Ecto neural progenitor cell (in vitro differentiated cells): ENCODE results near the gene HDAC4.

Experiments
- DNase-seq: peaks from one replicate; pipeline ENCODE4 v3.0.0-alpha.2; 2018; ENCODE audit warnings: low spot score

The HDAC4 gene

GRCh38 chr2:239265681-239266433 lies 135.0 kb downstream of the HDAC4 start:
- DNase-seq, result no peak

DNA sequence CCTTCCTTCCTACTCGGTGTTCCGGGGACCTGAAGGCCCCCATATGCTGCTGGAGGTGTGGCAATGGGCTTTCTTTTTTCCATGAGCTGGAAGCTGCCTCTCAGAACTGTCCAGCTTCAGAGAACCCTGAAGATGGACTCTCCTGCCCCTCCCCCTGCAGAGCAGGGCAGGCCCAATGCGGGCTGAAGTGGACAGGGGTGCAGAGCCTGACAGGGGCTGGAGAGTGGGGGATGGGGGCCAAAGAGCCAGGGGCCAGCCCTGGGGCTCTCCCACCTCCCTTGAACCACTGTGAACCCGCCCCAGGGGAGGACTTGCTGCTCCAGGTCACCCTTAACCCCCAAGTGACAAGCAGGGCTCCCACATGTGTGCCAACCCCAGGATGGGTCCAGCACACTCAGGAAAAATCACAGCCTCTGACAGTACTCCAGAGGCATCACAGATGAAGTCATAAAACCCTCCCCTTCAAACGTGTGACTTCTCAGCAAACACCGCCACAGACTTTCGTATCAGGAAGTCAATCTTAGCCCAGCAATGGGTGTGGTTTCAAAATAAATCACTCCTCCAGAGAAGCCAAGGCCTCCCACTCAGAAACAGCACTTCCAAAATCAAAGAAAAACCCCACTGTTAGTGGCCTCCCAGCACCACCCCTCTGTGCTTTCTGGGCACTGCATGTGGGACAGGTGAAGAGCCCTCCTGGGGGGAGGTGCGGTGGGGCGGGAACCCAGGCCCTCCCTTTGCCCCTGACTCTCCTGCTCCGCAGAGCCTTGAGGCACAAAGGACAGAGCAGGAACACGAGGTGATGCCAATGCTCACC lies 135.8 kb downstream of the HDAC4 start:
- no peak for DNase-seq

- DNase-seq, result no peak
These were observed 136.4 kb downstream of the HDAC4 start for GRCh38 chr2:239264492-239264837.

GRCh38 chr2:239263669-239264491 lies 136.9 kb downstream of the HDAC4 start:
- no peak for DNase-seq

DNA sequence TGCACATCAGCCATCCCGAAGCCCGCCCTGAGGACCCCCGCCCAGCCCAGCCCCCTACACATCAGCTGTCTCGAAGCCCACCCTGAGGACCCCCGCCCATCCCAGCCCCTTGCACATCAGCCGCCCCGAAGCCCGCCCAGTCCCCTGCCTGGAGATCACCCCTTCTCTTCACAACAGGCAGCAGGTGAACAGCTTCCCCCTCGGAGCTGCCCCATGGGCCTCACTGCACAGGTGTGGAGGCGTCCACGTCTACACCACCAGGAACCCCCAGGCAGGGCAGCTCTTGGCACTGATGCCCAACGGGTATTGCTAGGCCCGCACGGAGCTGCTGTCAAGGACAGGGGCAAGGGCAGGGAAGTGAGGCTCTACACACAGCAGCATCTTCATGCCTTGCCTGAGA lies 137.6 kb downstream of the HDAC4 start:
- no peak for DNase-seq

DNA sequence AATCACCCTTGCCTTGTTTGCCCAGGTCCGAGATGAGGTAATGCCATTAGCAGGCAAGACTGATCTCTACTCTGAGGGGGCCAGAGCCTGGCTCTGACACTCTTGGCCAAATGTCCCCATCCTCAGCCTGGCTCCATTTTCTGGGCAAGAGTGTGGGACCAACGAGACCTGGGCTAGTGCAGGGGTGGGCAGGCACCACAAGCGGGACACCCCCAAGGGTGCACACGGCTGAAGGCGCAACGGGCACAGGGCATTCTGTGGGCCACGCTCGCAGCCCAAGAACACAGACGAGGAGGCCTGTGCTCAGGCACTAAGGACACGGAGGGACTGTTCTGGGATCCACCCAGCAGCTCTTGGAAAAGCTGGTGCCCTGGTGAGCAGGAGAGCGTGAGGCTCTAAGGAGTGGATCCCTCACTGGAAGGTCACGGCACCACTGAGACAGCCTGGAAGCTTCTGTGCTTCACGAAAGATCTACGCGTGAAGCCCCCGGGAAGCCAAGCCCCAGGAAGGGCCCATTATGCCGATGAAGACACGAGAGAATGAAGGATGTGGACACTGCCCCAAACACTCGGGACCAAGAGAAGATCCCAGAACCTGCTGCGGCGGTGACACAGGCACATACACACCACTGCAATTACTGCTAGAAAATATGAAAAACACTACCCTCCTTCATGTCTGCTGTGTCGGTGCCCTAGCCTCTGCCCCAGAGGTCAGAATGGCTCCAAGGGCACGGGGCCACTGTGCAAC lies 138.2 kb downstream of the HDAC4 start:
- DNase-seq, result no peak

- DNase-seq, result no peak
These were observed 138.9 kb downstream of the HDAC4 start for GRCh38 chr2:239261796-239262483.

DNA sequence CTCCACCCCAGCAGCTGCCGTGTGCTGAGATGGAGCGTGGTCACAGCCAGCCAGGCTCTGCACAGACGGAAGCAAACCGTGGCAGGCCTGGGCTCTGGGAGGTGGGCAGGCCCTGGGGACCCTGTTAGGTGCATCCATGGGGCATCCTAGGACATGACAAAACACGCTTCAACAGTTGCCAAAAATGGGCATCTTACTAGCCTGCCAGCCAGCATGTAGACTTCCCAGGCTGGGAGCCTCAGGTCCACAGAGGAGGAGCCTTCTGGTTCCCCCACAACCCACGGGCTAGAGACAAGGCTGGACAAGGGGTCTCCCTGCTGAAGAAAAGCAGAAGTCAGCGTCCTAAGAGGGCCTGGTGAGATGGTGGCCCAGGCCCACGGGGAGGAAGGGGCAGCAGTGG lies 139.5 kb downstream of the HDAC4 start:
- no peak for DNase-seq

DNA sequence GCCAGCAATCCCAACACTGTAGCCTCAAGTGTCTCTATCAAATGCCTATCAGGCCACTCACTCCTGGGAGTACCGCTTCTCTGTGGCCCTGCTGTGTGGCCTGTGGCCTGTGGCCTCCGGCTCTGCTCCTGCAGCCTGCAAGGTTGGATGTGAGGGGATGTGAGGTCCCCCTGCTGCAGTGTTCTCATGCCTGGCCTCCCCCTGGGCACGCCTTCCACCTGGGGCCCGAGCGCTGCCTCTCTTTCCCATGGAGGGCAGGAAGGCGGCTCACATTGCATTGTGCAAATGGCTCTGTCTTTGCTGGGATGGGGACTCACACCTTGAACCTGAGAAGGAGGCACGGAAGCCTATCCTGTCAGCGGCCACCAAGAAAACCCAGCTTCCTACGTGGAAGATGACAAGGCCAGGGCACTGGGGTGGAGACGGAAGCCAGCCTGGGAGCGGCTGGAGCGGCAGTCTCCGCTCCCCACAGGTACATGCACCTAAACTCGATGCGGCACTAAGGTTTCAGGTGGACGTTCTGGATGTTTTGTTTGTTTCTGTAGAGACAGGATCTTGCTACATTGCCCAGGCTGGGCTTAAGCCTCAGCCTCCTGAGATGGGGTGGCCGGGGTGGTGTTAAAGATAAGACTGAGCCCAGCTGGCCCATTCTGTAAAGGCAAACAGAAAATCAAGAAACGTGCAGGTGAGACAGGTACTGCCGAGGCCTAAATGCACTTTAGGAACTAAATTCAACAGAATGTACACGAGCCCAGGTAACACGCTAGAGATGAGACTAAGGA lies 140.1 kb downstream of the HDAC4 start:
- DNase-seq, result no peak

GRCh38 chr2:239259603-239260298 lies 141.1 kb downstream of the HDAC4 start:
- DNase-seq, result no peak

DNA sequence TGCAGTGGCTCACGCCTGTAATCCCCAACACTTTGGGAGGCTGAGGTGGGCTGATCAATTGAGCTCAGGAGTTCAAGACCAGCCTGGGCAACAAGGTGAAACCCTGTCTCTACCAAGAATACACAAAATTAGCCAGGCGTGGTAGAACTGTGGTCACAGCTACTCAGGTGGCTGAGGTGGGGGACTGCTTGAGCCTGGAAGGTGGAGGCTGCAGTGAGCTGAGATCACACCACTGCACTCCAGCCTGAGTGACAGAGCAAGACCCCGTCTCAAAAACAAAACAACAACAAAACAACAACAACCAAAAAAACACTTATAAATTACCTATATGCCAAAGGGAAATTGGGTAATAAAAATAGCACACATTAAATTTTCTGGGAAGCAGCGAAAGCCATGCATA lies 141.6 kb downstream of the HDAC4 start:
- DNase-seq, result no peak

GRCh38 chr2:239258248-239258647 lies 142.6 kb downstream of the HDAC4 start:
- no peak for DNase-seq

DNA sequence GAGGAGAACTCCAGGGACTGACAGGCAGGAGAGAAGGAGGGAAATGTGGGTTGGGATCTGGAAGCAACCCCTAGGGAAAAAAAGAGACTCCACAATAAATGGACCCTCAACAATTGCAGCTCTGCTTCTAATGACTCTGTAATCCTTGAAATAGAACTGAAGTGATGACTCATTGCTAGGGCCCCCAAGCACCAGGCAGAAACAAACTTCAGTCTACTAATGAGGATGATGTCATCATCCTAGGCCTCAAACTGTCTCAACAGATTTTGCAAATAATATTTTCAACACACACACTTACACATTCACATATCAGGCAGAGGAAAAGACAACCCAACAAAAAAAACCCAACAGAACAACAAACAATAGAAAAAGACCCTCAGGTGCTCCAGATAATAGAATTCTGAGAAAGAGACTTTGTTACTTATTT lies 143.3 kb downstream of the HDAC4 start:
- DNase-seq, result no peak

DNA sequence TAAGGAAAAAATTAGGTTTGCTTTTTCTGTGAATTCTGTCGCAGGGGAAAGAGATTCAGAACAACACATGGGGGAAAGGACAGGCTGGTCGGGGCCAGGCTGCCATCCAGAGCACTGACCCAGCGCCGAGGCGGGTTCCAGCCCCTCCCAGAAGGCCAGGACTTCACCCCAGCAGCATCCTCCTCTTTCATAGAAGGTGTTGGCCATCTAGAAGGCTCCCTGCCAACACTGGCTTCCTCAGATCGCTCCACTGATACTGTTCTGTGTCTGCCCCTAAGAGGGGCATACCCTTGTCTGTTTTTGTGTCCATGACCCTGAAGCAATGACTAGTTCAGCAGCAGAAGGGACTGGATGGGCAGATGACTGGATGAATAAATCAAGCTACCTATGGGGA lies 144.5 kb downstream of the HDAC4 start:
- no peak for DNase-seq

DNA sequence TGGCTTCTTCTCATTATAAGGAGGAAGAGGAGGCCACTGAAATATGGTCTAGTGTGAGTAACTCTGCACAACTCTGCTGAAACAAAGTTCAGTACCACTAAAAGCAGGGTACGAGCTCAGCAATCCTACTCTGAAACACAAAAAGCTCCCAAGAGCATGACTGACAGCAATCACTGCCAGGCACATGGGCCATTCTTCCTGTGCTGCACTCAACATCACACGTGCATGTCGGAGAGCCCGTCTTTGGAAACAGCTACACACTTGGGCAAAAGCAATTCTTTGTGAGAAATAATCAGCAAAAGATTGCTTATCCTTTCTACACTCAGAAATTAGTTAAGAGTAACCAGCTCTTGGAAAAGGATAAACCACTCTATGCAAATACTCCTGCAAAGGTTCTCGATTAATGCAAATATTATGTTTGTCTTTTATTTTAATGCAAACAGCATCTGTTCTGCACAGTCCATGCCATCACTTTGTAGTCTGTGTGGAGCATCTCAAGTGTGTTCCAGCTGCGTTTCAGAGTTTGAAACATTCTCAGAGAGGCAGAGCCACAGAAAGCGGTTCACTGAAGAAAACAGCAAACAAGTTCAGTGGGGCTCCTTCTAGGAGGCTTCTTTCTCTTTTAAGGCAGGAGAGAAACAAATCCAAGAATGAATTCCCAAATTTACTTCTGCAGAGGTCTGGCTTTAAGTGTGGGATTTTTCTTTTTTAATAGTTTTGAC lies 145.0 kb downstream of the HDAC4 start:
- DNase-seq, result no peak

DNA sequence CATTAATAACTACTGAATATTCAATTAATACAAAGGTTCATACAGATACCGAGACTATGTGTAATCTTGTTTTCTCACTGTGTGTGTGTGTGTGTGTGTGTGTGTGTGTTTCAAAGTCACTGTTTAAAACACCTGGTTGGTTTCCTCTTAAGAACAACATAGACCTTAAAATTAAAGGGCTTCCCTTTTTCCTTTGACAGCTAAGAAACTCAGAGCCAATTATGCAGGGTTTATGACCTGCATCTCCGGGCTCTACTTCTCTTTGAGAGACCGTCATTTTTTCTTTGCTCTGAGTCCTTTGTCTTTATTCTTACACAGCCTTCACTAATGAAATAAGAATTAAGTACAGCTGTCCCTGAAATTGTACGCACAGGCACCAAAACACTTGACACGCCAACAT lies 145.6 kb downstream of the HDAC4 start:
- DNase-seq, result no peak

DNA sequence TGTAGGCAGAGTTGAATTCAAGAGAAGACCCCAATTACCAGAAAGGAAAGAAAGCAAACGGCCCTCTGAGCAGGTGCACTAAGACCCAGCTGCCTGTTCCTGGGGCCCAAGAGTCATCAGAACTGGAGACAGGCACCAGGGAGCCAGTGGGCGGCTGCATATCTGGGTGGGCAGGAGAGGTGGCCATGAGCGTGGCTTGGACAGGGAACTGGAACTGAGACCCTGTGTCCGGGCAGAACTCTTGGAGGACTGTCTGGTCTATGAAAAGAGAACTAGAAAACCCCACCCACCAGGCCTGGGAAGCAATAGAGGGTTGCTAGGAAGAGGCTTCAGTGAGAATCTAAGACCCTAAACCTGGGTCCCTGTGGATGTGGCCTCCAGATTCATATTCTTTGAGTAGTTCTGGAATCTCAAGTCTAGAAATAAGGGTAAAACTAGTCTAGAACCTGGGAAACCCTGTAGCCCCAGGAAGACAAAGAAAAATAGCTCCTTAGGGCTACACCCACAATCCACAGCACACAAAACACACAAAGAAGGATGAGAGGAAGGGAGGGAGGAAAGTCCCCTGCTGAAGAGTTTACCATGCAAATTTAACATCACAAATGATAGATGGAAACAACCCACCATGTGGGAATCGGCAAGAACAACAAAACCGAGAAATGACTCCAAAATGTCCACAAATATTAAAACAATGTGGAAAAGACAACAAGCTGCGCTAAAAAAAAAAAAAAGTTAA lies 147.0 kb downstream of the HDAC4 start:
- no peak for DNase-seq

GRCh38 chr2:239253264-239253663 lies 147.6 kb downstream of the HDAC4 start:
- DNase-seq, result no peak

DNA sequence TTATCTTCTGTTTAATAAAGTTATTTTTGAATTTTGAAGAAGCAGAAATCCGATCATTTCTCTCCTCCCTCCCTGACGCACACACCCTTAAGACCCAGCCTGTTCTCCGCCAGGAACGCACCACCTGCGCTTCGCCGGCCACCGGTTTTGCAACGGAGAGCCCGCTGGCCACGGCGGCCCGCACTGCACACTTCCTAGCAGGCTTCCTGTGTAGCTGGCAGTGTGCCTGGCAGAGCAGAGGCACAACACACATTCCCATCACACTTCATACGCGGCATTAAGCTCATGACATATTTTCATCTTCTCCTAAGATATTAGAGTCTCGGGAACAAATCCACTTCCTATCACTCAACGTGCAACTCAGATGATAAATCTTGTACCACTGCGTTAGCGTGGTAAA lies 148.0 kb downstream of the HDAC4 start:
- no peak for DNase-seq
